HG03469 (cell line): ENCODE measurements around the gene TEAD3.

Source experiments
- ATAC-seq: cut with Tn5 transposase; IDR thresholded peaks from one replicate; pipeline ENCODE4 v1.9.1; 2021; ENCODE audit warnings: mild to moderate bottlenecking, moderate library complexity, moderate number of reproducible peaks; ENCODE audit not compliant: unreplicated experiment

Gene TEAD3

DNA sequence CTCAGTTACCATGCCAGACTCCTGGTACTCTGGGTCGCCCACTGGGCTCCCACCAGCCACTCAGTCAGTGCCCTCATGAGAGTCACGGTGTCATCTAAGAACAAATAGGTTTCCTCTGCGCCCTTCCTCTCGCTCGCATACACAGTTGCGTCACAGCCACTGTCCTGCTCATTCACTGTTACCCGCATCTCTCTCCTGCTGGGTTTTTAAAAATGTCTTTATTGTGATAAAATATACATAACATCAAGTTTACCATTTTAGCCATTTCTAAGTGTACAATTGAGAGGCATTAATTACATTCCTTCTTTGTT, 4.0 kb downstream of the TEAD3 start:
- ATAC-seq, result no peak

GRCh38 chr6:35492258-35492973, 4.5 kb downstream of the TEAD3 start:
- no peak for ATAC-seq

GRCh38 chr6:35491558-35492257, 5.2 kb downstream of the TEAD3 start:
- no peak for ATAC-seq

DNA sequence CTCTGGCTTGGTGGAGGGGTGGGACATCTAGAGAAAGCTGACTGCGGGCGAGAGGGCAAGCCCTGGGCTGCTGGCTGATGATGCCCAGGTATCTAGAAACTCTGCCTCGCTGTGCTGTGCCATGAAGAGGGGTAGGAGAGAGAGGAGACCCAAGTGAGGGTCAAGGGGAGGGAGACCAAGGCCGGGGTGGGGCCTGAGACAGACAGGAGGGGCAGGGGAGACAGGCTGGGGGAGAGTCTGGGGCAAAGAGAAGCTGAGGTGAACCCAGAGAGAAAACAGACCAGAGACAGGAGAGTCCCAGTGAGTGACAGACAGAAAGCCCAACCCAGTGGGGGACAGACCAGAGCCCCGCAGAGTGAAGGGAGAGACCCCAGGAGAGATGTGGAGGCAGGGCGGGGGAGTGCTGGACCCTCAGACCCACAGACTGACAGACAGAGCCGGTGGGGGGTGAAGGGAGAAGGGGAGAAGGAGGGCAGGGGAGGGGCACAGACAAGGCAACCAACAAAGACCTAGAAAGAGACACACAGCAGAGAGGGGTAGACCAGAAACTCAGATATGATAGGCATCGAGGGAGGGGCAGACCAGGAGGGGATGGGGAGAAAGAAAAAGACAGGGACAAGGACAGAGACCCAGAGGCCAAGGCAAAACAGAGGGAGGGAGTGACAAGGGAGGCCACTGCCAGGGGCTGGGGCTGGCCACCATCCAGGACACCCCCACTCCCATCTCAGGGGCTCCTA, 5.9 kb downstream of the TEAD3 start:
- ATAC-seq, result no peak

DNA sequence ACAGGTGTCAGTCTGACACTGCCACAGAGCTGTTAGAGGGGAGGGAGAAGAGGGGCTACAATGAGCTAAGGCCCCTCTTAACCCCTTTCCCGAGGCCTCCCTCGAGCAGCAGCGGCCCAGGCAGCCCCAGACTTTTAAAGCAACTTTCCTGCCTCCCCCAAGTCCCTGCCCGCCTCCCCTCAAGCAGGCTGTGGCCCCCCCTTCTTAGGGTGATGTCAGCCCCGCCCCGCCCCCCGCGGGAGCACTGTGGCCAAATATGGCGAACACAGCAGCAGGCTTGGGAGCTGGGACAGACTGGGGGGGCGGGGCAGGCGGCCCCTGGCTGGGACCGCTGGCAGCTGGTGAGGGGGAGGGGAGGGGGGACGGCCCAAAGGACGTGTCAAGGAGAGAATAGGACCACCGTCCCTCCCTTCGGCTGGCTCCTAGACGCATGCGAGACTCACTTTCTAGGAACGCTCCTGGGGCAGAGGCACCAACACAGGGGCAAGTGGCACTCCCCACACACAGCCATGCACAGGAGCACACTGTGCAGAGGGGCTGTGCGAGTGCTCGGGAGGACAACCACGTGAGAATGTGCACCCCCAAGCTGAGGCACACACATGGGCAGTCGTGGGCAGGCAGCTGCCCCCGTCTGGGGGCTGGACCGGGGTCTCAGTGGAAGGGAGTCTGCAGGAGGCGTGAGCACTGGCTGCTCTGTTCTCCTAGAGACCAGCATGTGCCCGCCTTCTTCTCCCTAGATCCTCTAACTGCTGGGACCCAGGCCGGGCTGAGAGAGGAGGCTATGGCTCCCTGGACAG, 6.7 kb downstream of the TEAD3 start:
- ATAC-seq, result no peak

GRCh38 chr6:35489066-35489465, 7.8 kb downstream of the TEAD3 start:
- ATAC-seq, result no peak

DNA sequence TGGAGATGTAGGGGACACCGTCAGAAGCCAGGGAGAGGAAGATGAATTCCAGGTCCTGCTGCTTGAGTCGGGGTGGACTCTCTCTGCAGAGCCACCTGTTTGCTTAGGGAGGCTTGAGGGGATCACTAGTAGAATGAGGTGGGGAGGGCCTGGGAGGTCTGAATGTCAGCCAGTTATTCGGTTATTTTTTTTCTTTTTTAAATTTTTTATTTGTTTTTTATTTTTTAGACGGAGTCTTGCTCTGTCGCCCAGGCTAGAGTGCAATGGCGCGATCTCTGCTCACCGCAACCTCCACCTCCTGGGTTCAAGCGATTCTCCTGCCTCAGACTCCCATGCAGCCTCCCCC, 8.4 kb downstream of the TEAD3 start:
- ATAC-seq, result no peak

- no peak for ATAC-seq
These were observed 9.0 kb downstream of the TEAD3 start for GRCh38 chr6:35487658-35488516.

DNA sequence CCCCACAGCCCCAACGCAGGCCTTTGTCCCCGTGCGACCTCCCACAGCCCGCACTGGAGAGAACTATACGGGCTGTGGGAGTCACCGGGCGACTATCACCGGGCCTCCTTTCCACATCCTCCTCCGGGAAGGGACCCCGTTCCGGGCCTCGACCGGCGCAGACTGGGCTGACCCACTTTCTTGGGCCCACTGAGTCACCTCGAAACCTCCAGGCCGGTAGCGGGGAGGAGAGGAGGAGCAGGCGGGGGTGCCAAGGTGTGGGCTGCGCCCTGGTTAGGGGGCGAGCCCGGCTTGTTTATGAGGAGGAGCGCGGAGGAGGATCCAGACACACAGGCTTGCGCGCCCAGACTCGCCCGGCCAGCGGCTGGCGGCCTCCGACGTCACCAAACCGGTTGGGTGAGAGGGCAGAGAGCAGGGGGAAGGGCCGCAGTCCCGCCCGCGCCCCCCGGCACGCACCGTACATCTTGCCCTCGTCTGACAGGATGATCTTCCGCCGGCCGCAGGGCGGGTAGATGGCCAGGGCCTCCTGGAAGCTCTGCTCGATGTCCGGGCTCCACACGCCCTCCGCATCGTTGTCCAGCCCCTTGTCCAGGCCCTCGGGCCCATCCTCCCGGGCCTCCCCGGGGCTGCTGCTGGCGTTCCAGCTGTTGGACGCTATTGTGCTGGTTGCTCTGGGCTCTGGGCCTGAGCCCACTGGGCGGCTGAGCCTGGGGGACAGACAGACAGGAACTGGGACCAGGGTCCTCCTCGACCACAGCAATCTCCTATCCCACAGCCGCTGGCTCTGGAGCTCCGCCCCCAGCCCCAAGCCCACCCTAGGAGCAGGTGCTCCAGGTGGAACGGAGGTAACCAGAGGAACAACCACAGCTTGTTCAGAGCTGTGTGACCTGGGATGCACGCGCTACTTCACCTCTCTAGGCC, 10.6 kb downstream of the TEAD3 start:
- no peak for ATAC-seq

GRCh38 chr6:35485402-35485877, 11.4 kb downstream of the TEAD3 start:
- no peak for ATAC-seq

- no peak for ATAC-seq
These were observed 11.9 kb downstream of the TEAD3 start for GRCh38 chr6:35484921-35485392.

DNA sequence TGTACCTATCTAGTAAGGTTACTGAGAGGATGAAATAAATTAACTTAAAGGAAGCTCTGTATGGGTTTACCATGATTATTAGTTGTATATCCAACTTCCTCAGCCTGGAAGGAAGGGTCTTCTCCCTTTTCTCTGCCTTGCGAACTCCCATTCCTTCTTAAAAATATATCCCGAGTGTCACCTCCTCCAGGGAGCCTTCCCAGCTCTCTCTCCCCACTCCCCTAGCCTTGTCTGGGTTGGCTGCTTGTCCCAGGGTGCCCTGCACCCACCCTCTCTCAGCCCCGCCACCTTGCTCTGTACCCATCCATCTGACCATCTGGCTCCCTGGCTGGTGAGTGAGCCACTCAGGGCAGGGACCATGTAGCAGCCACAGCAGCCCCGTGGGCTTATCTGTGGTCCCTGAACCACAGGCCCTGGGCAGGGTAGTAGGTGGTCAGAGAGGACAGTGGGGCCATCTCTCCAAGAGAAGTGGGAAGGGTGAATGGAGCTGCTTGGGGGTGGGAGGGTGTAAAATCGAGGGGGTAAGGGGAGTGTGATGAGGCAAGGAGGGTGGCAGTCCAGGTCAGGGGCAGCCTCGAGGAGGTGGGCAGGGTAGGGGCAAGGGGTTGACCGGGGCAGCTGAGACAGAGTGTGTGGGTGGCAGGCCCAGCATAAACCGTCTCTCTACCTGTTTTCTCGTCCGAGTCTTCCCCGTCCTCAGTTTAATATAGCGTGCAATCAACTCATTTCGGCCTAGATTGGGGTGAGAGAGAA, 12.8 kb downstream of the TEAD3 start:
- no peak for ATAC-seq

DNA sequence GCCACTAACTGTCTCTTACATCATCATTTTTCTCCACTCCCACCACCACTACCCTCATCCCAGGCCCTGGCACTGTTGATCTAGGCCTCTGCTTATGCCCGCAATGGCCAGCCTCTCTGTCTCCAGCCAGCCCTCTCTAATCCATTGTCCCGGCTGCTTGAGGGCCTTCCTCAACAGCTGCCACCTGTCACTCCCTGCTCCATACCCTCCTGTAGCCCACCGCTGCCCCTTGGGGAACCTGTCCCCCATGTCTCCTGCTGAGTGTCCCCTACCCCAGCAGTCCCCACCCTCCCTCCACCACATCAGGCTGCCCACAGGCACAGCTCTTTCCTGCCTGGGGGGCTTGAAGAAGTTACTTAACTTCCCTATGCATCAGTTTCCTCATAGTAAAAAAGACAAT, 13.4 kb downstream of the TEAD3 start:
- ATAC-seq, result no peak

- no peak for ATAC-seq
These were observed 13.8 kb downstream of the TEAD3 start for GRCh38 chr6:35483062-35483461.

- ATAC-seq, result no peak
These were observed 15.7 kb downstream of the TEAD3 start for GRCh38 chr6:35481226-35481625.

GRCh38 chr6:35480176-35480575, 16.7 kb downstream of the TEAD3 start:
- ATAC-seq, result no peak

DNA sequence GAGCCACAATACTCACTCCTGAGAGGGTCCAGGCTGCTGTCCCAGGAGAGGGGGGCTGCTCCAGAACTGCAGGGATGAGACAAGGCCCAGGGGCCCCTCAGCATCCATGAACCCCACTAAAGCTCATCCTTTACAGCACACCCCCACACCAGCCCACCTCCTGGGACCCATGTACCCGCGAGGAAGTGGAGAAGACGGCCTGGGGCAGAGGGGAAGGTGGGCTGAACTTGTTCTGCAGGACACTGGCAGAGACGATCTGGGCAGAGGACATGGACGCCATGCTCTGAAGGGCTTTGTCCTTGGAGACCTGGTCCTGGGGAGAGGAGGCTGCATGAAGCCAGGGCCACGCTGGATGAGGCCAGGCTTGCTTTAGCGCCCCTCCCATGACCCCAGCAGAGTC, 18.6 kb downstream of the TEAD3 start:
- ATAC-seq, result no peak

DNA sequence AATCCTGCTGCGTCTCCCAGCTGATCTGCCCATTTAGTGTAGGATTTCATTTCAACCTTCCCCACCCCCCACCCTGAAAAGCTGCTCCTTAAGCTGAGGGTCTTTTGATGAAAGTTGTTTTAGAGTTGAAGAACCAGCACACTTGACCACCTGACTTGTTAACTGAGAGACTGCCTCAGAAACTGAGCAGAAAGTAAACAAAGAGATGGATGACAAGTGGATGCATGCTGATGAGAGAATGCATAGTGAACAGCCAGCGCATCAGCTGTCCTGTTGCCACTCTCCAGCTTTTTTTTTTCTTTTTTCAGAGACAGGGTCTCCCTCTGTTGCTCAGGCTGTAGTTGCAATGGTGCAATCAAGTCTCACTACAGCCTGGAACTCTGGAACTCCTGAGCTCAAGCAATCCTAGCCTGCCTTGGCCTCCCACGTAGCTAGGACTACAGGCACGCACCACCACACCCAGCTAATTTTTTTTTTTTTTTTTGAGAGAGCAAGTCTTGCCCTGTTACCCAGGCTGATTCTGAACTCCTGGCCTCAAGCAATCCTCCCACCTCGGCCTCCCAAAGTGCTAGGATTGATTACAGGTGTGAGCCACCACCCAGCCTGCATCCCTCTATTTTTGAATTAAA, 19.2 kb downstream of the TEAD3 start:
- no peak for ATAC-seq
